B cell (primary cell): ENCODE measurements around the gene PAQR3. TPM values are rescaled to one million over a fixed set of nuclear protein-coding genes. Genes with fewer than 3 reads are reported as not detected.

Experiments
- ATAC-seq: fragments of 200-7000 bp; cut with Tn5 transposase; one replicate; pipeline ENCODE4 v1.10.0; 2021; ENCODE audit warnings: low read depth, mild to moderate bottlenecking, moderate number of reproducible peaks, moderate library complexity
- CTCF ChIA-PET: fragments of 350-600 bp; sonication (Branson Sonifier 250); formaldehyde crosslinking; loops from one replicate; lab custom pipeline; 2021; ENCODE audit warnings: antibody characterized with exemption, inconsistent platforms; lab: Charles Lee
- POLR2A ChIA-PET: fragments of 350-600 bp; sonication (Branson Sonifier 250); formaldehyde crosslinking; loops from one replicate; lab custom pipeline; 2021; ENCODE audit warnings: antibody characterized with exemption; lab: Charles Lee
- DNase-seq: peaks from one replicate; pipeline ENCODE4 v3.0.0; 2013
- H2AFZ ChIP-seq: 2 replicates; pipeline ENCODE4 v1.6.1; 2012; ENCODE audit warnings: mild to moderate bottlenecking, low read depth, low read length; ENCODE audit not compliant: insufficient read depth, poor library complexity, severe bottlenecking
- H3K27ac ChIP-seq, 2 donors: 1 replicate in 1 of 2; 2 replicates in 1 of 2; pipeline ENCODE4 v1.5.1; 2012 to 2013; ENCODE audit warnings: low read length in 2 of 2, mild to moderate bottlenecking in 2 of 2, moderate library complexity in 1 of 2
- H3K27me3 ChIP-seq, 4 experiments: fragments of 200-600 bp in 1 of 4; sonication (generic) in 1 of 4; replicated peaks in 1 of 4; 1 replicate in 2 of 4; 2 replicates in 2 of 4; pipeline versions ENCODE4 v1.6.1 to v1.7.0; 2013 to 2016; ENCODE audit warnings: low read length in 3 of 4, mild to moderate bottlenecking in 2 of 4, mixed read lengths in 1 of 4, moderate library complexity in 1 of 4; ENCODE audit not compliant: insufficient read depth in 4 of 4, control insufficient read depth in 3 of 4; ENCODE audit errors: control extremely low read depth in 1 of 4
- H3K36me3 ChIP-seq, 2 experiments: replicated peaks in 1 of 2; 1 replicate in 1 of 2; 2 replicates in 1 of 2; pipeline versions ENCODE4 v1.6.1 to v1.7.1; 2013; ENCODE audit warnings: low read length in 1 of 2; ENCODE audit not compliant: insufficient read depth in 2 of 2, control insufficient read depth in 1 of 2; ENCODE audit errors: control extremely low read depth in 1 of 2, extremely low read depth in 1 of 2
- H3K4me1 ChIP-seq, 2 donors: fragments of 200-600 bp in 1 of 2; sonication (generic) in 1 of 2; 1 replicate in 1 of 2; 2 replicates in 1 of 2; pipeline versions ENCODE4 v1.5.1 to v1.6.1; 2013 to 2017; ENCODE audit warnings: low read length in 2 of 2; ENCODE audit not compliant: control insufficient read depth in 2 of 2, insufficient read depth in 2 of 2
- H3K4me2 ChIP-seq: replicated peaks from 2 replicates; pipeline ENCODE3; 2012; ENCODE audit warnings: mild to moderate bottlenecking, low read depth, low read length; ENCODE audit not compliant: poor library complexity, severe bottlenecking
- H3K4me3 ChIP-seq, 5 experiments: fragments of 200-600 bp in 1 of 5; sonication (generic) in 1 of 5; 1 replicate in 3 of 5; 2 replicates in 2 of 5; pipeline versions ENCODE4 v1.5.1 to v1.7.0; 2011 to 2016; ENCODE audit warnings: low read length in 4 of 5, mild to moderate bottlenecking in 4 of 5, low read depth in 2 of 5, control low read depth in 1 of 5, moderate library complexity in 1 of 5; ENCODE audit not compliant: insufficient read depth in 1 of 5; ENCODE audit errors: control extremely low read depth in 1 of 5, extremely low read depth in 1 of 5
- H3K79me2 ChIP-seq: fragments of 200-600 bp; sonication (generic); one replicate; pipeline ENCODE4 v1.6.0; 2016; ENCODE audit warnings: low read length; ENCODE audit not compliant: control insufficient read depth, insufficient read depth
- H3K9ac ChIP-seq: fragments of 200-600 bp; sonication (generic); 2 replicates; pipeline ENCODE4 v1.6.1; 2017; ENCODE audit warnings: mild to moderate bottlenecking, low read length, moderate library complexity
- H3K9me3 ChIP-seq, 3 donors: one replicate each; pipeline versions ENCODE4 v1.6.1 to v1.7.1; 2013; ENCODE audit warnings: low read length in 2 of 3; ENCODE audit not compliant: control insufficient read depth in 2 of 3, insufficient read depth in 1 of 3; ENCODE audit errors: control extremely low read depth in 1 of 3
- H4K20me1 ChIP-seq: 2 replicates; pipeline ENCODE4 v1.6.0; 2012; ENCODE audit warnings: mild to moderate bottlenecking, low read length; ENCODE audit not compliant: insufficient read depth, control insufficient read depth, poor library complexity, severe bottlenecking
- H3K27ac Mint-ChIP-seq: one replicate; pipeline ENCODE4 v1.8.0; 2021; ENCODE audit warnings: mixed read lengths
- H3K27me3 Mint-ChIP-seq: one replicate; pipeline ENCODE4 v1.8.0; 2021; ENCODE audit warnings: mixed read lengths
- H3K4me1 Mint-ChIP-seq: one replicate; pipeline ENCODE4 v1.8.0; 2021; ENCODE audit warnings: mixed read lengths
- H3K4me3 Mint-ChIP-seq: one replicate; pipeline ENCODE4 v1.8.0; 2021; ENCODE audit warnings: mixed read lengths
- H3K9me3 Mint-ChIP-seq: one replicate; pipeline ENCODE4 v1.8.0; 2022; ENCODE audit warnings: mixed read lengths; ENCODE audit not compliant: insufficient read depth
- EZH2 ChIP-seq: IDR thresholded peaks from 2 replicates; pipeline ENCODE4 v1.6.1; 2012; ENCODE audit warnings: borderline replicate concordance, low read depth, mild to moderate bottlenecking, moderate library complexity, low read length; ENCODE audit not compliant: insufficient read depth, poor library complexity, severe bottlenecking
- WGBS: methylation state at CpG from one replicate; pipeline ENCODE4 v1.1.5; 2013; ENCODE audit warnings: missing lambda C conversion rate; ENCODE audit not compliant: insufficient coverage; 5-methylcytosine and 5-hydroxymethylcytosine counted together
- intact Hi-C: fragments of 100-400 bp; cut with micrococcal nuclease; formaldehyde crosslinking; loops from one replicate; pipeline ENCODE4 v1.10.0; 2022
- polyA plus RNA-seq: library from polyadenylated mRNA; depleted of rRNA; stranded (reverse); fragments of >200 nt; gene quantifications from 2 replicates; pipeline ENCODE4 v1.2.3, GENCODE V29; 2012
- total RNA-seq, 2 donors: library from RNA; stranded (reverse); fragments of 120-200 nt in 1 of 2; gene quantifications; 1 replicate in 1 of 2; 2 replicates in 1 of 2; pipeline versions ENCODE4 v1.2.3 to v1.2.4, GENCODE V29; 2013 to 2022
- TF ChIP-seq, protein P1 (sequence below): fragments of 200-600 bp; IDR thresholded peaks from one replicate; pipeline ENCODE4 v1.8.0; 2022; ENCODE audit warnings: antibody characterized with exemption, mild to moderate bottlenecking

Gene PAQR3
- total and polyA plus RNA-seq, 2 donors (not counting 1 experiment from before 2014, with no cell fraction given), result 5.3 to 12.6 TPM

DNA sequence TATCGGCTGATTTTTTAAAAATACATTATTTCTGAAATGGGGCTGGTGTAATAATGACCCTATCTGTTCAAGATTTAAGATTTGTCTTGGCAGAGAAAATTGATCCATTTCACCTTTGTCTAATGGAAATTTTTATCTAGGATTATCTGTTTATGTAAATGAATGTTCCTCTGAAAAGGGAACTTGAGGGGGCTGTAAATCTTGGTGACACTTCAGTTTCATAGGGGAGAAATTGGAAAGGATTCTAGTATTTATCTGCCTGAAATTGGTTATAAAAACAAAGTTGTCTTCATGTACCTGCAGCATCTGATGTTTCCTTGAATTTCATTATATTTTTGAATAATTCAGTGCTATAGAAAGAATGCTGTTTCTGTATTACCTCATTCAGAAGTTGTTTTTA lies 48.4 kb upstream of the PAQR3 start:
- H3K4me3 Mint-ChIP-seq, result no peak overlapping the region
- DNase-seq, result no peak
- CTCF ChIA-PET, result no interaction called here
- H3K4me3 ChIP-seq, result no peak overlapping the region
- no CpG with 5 or more reads among the region's 1 CpG for WGBS
- no peaks in the 10 kb centered on the region for H3K9me3 Mint-ChIP-seq
- intact Hi-C loops, result no loop called here
- no peaks in the 10 kb centered on the region for H4K20me1 ChIP-seq
- no peak overlapping the region for H2AFZ ChIP-seq
- H3K4me1 ChIP-seq, result no peaks in the 10 kb centered on the region
- no peak overlapping the region for H3K27ac Mint-ChIP-seq
- H3K9me3 ChIP-seq, result no peaks in the 10 kb centered on the region
- no peaks in the 10 kb centered on the region for H3K36me3 ChIP-seq
- peaks cover 0 to 5% (median 0%) of the 10 kb centered on the region in 4 experiments for H3K27me3 ChIP-seq
- POLR2A ChIA-PET, result interaction anchor here (0.6 kb wide), 1 partner anchor 22 kb away, joined by 8 read pairs; no protein-coding TSS in a partner anchor
- no peak overlapping the region for H3K4me2 ChIP-seq
- H3K27ac ChIP-seq, result no peak overlapping the region
- no peak overlapping the region for H3K9ac ChIP-seq
- no peak for ATAC-seq
- H3K27me3 Mint-ChIP-seq, result peaks cover 16% of the 10 kb centered on the region
- H3K79me2 ChIP-seq, result no peaks in the 10 kb centered on the region
- TF ChIP-seq, protein P1, sequence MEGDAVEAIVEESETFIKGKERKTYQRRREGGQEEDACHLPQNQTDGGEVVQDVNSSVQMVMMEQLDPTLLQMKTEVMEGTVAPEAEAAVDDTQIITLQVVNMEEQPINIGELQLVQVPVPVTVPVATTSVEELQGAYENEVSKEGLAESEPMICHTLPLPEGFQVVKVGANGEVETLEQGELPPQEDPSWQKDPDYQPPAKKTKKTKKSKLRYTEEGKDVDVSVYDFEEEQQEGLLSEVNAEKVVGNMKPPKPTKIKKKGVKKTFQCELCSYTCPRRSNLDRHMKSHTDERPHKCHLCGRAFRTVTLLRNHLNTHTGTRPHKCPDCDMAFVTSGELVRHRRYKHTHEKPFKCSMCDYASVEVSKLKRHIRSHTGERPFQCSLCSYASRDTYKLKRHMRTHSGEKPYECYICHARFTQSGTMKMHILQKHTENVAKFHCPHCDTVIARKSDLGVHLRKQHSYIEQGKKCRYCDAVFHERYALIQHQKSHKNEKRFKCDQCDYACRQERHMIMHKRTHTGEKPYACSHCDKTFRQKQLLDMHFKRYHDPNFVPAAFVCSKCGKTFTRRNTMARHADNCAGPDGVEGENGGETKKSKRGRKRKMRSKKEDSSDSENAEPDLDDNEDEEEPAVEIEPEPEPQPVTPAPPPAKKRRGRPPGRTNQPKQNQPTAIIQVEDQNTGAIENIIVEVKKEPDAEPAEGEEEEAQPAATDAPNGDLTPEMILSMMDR, result no peak
- no peak for TF ChIP-seq EZH2
- H3K4me1 Mint-ChIP-seq, result no peaks in the 10 kb centered on the region

DNA sequence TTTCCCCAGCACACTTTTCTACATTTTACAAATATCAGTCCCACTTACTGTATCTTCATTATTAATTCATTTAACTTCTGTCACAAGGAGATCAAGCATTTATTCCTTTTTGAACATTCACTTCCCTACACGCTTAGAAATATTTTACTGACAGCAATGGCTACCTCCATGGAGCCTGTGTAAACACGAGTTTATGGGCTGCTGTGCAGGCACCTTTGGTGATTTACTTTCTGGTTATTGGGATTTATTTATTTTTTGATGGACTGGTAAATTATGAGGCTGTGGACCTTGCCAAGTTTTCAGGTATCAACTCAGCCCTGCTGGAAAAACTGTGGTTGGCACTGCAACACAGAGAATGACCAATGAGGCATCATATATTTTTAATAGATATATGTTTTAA lies 45.4 kb upstream of the PAQR3 start:
- H2AFZ ChIP-seq, result no peak overlapping the region
- H3K36me3 ChIP-seq, result no peaks in the 10 kb centered on the region
- H3K27me3 Mint-ChIP-seq, result peaks cover 31% of the 10 kb centered on the region
- no peak overlapping the region for H3K27ac ChIP-seq
- H3K4me2 ChIP-seq, result no peak overlapping the region
- H3K27ac Mint-ChIP-seq, result no peak overlapping the region
- no peaks in the 10 kb centered on the region for H3K4me1 Mint-ChIP-seq
- intact Hi-C loops, result no loop called here
- H3K4me3 ChIP-seq, result no peak overlapping the region
- H3K27me3 ChIP-seq, result peaks cover 0 to 6% (median 0%) of the 10 kb centered on the region in 4 experiments
- H3K79me2 ChIP-seq, result no peaks in the 10 kb centered on the region
- H3K9me3 ChIP-seq, result no peaks in the 10 kb centered on the region
- H3K9me3 Mint-ChIP-seq, result no peaks in the 10 kb centered on the region
- DNase-seq, result no peak
- ChIA-PET CTCF (no interaction called here), POLR2A (no interaction called here)
- no peak overlapping the region for H3K4me3 Mint-ChIP-seq
- WGBS, result 56% methylated on average over 1 of the region's 2 CpGs
- TF ChIP-seq EZH2, result no peak
- no peaks in the 10 kb centered on the region for H3K4me1 ChIP-seq
- no peak overlapping the region for H3K9ac ChIP-seq
- H4K20me1 ChIP-seq, result no peaks in the 10 kb centered on the region
- ATAC-seq, result no peak
